AG08395 (cell line): ENCODE measurements around the gene TNPO3.
"Not testable (repeated sequence)": the region's sequence is repeated elsewhere in the genome, so short reads cannot be mapped to it uniquely, and the experiment has no call there.

Experiments
- DNase-seq: peaks from one replicate; pipeline ENCODE4 v3.0.0; 2012; ENCODE audit warnings: mixed read lengths, low spot score

The TNPO3 gene

DNA sequence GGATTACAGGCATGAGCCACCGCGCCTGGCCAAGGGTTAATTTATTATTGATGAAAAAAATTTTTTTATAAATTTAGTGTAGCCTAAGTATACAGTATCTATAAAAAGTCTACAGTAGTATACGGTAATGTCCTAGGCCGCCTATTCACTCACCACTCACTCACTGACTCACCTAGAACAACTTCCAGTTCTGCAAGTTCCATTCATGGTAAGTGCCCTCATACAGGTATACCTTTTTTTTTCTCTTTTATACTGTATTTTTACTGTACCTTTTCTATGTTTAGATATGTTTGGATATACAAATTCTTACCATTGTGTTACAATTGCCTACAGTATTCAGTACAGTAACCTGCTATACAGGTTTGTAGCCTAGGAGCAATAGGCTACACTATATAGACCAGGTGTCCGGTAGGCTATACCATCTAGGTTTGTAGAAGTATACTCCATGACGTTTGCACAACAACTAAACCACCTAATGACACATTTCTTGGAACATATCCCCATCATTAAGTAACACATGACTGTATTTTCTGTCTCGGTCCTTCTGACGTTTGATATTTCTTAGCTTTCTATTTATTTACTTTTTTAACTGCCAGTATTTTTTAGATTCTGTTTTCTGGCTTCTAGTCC, 93.8 kb downstream of the TNPO3 start:
- DNase-seq, result no peak

DNA sequence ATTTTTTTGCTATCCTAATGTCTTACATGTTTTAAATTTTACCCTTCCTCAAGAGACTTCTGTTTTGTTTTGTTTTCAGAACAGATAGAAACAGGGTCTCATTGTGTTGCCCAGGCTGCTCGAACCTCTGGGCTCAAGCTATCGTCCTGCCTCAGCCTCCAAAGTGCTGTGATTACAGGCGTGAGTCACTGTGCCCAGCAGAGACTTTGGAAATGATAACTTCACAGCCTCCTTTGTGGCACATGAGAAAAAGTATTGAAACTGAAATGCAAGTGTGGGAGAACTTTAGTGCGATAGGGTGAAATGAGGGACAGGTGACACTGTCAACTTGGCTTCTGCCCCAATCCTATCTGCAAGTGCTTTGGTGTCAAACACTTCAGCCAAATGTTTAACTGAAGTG, 95.6 kb downstream of the TNPO3 start:
- DNase-seq, result no peak

DNA sequence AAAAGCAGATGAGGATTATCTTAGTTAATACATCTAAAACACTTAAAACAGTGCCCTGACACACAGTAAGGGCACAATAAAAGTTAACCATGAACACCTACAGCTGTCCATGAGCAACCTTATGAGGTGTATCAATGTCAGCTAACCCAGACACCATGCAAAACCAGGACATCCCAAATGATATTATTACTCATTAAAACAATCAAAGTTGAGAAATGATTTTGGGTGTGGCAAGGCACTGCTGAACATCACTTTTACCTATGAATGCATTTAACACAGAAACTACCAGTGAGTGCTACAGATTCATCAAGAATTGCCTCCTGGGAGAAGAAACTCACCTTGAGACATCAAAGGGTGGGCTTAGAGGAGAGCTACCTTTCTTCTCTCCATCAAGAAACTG, 98.9 kb downstream of the TNPO3 start:
- DNase-seq, result no peak

DNA sequence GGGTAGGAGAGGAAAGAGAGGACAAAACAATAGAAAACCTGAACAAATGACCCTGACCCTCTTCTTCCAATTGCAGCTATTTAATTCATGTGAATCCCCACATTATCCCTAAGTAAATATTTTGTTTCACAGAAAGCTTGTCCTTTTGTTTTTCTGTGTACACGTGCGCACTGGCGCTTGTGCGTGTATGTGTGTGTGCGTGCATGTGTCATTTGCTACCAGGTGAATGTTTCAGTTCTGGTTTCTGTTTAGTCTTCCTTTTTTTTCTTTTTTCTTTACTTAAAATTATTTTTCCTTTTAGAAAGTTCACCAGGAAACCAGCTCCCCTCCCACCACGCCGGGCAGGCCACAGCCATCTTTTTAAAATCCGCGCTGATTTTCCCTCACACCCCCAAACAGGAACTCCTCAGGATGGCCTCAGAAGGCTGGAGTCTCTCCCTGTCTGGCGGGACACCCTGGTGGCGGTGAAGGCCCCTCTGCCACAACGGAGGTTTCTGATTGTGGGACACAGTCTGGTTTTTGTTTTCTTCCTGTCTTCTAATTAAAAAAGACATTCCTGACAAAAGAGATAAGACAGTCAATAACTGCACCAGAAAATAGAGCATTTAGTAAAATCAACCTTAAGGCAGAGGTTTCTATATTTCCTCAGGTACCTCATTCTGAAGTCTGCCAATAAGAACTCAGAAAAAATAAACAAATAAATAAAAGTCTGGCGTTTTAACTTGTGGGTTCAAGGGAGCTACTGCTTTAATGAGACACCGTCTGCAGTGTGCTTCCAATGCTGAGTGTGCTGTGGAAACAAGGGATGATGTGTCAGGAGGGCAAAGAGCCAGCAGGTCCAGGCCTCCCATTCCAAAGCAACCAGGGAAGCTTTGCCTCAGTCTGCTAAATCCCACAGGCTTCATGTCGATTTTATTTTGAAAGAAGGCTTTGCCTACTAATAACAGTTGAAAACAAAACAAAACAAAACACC, 99.8 kb downstream of the TNPO3 start:
- peak; percentile 88 for DNase-seq

DNA sequence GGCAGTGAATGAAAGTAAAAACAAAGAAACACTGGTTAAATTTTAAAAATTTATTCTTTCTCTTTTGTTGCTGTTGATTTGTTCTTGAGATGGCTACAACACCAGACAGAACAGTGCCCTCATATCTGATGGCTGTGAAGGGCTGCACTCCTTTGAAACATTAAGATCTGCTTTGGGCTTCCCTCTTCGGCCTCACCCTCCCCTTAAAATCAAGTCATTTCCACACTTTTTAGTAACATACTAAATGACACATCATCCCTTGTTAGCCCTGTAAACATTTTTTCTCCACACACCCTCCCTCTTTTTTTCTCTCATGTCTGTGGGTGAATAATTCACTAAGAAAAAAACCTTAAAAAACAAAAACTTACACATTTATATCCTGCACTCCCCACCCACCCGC, 100.8 kb downstream of the TNPO3 start:
- no peak for DNase-seq

DNA sequence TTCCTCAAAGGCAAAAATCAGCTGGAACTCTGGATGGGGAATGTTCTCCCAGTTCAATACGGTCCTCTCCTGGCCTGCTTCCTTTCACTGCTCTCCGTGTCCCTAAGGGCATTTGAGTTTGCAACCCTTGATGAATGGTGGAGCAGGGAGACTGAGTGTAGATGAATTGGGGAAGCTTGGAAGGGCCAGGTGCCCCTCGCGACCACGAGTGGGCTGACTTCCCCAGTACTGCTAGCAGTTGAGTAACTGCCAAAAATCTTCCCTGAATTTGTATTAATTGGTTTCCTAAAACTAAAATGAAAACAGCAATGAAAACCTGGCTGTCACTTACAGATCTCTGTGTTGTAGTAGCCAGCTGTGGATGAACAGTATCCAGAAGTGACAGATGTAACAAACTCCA, 103.6 kb downstream of the TNPO3 start:
- no peak for DNase-seq

DNA sequence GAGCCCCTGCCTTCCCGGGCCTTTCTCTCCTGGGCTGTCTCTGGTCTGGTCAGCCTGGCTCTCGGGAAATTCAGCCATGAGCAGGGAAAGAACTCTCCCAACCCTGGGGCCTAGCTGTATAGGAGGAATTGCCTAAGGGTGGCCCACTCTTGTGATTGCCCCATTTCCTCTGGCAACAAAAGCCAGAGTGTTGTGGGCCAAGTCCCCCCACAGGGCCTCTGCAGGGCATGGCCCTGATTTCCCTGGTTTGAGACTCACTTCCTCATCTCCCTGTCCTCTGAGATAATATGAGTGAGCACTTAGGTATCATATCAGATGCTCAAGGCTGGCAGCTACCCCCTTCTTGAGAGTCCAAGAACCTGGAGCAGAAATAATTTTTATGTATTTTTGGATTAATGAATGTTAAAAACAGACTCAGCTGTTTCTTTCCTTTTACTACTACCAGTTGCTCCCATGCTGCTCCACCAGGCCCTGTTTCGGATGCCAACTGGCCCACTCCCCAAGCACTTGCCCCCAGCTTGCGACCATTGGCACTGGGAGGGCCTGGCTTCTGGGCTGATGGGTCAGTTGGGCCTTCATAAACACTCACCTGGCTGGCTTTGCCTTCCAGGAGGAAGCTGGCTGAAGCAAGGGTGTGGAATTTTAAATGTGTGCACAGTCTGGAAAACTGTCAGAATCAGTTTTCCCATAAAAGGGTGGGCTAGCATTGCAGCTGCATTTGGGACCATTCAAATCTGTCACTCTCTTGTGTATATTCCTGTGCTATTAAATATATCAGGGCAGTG, 105.7 kb downstream of the TNPO3 start:
- no peak for DNase-seq

DNA sequence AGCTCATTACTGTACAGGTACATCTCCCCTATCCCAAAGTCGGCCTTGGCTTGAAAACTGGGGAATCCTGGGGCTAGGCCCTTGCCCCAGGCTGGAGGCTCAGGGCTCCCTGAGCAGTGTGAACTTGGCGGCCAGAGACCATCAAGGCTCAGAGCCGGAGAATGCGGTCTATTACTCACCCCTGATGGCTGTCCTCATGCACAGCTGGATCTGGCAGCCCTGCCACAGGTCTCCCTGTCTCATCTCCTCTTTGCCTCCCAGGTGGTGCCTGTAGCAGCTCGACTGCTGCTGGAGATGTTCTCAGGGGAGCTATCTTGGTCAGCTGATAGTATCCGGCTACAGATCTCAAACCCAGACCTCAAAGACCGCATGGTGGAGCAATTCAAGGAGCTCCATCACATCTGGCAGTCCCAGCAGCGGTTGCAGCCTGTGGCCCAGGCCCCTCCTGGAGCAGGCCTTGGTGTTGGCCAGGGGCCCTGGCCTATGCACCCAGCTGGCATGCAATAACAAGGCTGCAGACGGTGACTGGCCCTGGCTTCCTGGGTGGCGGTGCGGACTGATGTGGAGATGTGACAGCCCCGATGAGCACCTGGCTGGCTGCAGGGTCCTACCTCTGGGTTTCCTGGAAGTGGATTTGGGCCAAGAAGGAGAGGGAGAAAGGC, 106.5 kb downstream of the TNPO3 start:
- no peak for DNase-seq

DNA sequence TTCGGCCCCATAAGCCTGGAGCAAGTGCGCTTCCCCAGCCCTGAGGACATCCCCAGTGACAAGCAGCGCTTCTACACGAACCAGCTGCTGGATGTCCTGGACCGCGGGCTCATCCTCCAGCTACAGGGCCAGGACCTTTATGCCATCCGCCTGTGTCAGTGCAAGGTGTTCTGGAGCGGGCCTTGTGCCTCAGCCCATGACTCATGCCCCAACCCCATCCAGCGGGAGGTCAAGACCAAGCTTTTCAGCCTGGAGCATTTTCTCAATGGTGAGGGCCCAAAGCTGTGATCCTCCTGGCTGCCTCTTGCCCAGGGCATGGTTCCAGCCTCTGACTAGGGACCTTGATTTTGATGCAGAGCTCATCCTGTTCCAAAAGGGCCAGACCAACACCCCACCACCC, 107.1 kb downstream of the TNPO3 start:
- no peak for DNase-seq

DNA sequence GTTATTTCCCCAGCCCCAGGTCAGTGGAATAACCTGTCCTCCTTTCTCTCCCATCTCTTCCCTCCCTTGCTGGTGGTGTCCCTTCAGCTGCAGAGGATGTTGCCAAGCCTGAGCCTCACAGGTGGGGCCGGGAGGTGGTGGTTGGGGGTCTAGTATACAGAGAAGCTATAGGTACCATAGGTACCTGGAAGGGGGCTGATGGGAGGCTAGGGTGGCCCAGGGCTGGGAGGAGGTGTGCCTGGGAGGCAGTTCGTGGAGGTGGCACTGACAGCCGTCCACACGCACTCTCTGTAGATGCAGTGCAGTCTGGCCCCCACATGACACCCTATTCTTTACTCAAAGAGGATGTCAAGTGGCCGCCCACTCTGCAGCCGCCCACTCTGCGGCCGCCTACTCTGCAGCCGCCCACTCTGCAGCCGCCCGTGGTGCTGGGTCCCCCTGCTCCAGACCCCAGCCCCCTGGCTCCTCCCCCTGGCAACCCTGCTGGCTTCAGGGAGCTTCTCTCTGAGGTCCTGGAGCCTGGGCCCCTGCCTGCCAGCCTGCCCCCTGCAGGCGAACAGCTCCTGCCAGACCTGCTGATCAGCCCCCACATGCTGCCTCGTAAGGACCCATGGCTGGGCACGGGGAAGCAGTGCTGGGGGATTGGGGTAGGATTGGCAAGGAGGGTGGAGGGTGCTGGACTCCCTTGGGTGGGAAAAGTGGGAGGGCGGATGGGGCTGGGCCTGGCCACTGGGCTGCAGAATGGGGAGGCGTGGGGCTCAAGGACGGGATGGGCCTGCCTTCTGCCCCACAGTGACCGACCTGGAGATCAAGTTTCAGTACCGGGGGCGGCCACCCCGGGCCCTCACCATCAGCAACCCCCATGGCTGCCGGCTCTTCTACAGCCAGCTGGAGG, 107.7 kb downstream of the TNPO3 start:
- DNase-seq, result no peak

DNA sequence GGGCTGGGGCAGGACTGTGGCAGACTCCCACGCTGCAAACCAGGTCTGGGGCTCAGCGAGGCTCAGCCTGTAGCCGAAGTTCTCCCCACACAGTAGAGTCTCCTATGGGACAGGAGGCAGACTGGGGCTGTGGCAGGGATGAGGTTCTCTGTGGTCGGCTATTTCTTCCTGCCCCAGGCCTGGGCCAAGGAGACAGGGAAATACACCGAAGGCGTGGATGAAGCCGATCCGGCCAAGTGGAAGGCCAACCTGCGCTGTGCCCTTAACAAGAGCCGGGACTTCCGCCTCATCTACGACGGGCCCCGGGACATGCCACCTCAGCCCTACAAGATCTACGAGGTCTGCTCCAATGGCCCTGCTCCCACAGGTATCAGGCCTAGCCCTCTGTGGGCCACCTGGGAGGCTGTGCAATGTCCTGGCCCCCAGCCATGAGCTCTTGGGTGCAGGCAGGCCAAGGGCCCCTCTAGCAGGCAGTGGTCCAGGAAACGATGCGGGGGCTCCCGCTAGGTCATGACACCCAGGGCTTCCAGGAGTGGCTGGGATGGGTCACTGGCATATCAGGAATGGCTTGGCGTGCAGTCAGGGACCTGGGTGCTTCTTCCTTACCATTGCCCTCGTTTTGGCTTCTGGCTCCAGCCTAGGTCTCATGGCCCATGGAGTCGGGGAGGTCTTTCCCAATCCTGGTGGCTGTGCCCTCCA, 109.1 kb downstream of the TNPO3 start:
- no peak for DNase-seq

DNA sequence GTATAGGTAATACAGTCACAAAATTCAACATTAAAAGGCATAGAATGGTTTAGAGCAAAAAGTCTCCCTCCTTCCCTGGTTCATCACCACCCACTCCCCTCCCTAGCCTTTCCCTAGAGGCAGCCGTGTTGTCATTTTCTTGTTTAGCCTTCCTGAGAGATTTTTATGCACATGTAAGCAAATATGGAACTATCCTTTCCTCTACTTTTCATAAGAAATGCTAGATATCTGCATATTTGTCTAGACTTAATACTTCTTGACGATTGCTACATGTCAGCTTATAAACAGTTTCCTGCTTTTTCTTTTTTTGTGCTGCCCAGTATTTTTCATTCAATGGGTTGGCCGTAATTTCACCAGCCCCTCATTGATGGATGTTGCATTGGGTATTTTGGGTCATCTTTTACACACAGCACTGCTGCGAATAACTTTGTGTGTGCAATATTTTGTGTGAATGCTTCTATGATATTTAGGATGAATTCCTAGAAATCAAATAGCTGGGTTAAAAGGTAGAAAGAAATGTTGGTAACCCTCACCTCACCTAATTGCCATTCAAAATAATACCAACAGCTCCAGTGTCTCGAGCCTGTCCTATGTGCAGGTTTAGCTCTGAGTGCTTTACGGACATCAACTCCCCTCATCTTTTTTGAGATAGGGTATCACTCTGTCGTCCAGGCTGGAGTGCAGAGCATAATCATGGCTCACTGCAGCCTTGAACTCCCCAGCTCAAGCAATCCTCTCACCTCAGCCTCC, 110.2 kb downstream of the TNPO3 start:
- no peak for DNase-seq

DNA sequence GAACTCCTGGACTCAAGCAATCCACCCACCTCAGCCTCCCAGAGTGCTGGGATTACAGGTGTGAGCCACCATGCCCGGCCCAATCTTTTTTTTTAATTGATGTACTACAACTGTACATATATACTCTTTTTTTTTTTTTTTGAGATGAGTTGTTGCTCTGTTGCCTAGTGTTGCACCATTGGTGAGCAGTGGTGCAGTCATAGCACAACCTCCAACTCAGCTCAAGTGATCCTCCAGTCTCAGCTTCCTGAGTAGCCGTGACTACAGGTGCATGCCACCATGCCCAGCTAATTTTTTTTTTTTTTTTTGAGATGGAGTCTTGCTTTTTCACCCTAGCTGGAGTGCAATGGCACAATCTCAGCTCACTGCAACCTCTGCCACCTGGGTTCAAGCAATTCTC, 111.7 kb downstream of the TNPO3 start:
- DNase-seq, result not testable (repeated sequence)

DNA sequence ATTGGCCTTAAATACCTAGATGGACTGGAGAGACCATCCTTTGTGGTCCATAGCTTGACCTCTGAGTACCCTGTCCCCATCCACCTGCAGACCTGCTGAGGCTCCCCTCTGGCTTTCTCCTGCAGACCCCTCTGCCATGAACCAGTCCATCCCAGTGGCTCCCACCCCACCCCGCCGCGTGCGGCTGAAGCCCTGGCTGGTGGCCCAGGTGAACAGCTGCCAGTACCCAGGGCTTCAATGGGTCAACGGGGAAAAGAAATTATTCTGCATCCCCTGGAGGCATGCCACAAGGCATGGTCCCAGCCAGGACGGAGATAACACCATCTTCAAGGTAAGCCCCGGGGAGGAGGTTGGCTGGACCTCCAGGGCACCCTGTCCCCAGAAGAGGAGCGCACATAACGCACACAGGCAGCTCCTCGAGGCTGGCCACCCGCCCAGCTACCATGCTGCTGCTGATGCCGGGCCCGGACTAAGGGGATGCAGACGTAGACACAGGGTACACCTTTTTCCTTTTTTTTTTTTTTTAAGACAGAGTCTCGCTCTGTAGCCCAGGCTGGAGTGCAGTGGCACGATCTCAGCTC, 112.9 kb downstream of the TNPO3 start:
- no peak for DNase-seq

DNA sequence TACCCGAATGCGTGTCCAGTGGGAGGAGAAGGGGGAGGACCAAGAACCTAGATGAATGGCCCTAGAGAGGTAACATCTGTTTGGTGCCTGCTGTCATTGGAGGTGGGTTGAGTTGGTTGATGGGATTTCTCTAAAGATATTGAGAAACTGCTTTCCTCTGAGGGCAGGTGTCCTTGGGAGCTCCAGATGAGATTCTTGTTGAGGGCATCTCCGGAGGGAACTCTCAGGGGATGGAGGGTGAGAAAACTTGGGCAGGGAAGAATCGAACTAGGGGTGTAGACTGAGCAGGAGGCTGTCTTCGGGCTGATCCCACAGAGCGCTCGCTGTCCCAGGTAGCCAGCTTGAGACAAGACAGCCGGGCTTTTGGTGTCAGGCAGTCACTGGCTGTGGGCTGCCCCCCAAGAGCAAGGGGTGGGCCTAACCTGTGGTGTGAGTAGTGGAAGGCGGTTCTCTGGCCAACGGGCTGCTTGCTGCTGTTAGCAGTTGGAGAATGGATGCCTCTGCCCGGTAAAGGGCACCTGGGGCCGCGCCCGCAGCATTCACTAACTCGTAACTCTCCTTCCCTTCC, 113.5 kb downstream of the TNPO3 start:
- no peak for DNase-seq

DNA sequence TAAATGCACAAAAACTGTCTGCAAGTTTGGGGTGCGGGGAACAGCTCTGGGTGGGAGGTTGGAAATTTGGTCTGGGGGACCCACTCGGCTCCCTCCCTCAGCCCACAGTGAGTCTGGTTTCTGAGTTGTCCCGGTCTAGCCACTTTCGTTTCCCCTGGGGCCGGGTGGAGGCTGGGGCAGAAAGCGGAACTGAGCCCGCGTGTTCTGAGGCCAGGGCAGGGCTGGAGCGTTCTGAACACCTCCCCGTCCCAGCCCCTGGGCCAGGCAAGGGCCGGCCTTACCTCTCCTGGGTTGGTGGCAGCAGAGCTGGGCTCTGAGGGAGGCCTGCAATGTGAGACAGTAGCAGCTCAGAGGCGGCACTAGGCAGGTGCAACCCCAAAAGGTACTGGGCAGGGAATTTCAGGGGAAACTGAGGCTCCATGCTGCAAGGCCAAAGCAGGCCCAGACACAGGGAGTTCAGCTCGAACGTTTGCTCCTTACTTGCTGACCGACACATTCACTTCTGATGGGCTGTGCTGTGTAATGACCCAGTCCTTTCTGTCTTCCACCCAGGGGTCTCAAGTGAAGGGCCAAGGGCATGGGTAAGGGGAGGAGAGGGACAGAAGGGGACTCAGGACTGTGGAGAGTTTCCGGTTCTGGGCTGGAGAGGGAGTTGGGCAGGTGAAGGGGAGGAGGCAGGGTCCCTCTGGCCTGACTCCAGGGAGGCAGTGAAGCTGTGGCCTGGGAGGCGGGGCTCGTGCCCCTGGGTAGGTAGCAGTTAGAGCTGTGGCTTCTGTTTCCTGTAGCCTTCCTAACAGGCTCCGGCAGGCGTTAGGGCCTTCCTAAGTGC, 114.2 kb downstream of the TNPO3 start:
- no peak for DNase-seq

DNA sequence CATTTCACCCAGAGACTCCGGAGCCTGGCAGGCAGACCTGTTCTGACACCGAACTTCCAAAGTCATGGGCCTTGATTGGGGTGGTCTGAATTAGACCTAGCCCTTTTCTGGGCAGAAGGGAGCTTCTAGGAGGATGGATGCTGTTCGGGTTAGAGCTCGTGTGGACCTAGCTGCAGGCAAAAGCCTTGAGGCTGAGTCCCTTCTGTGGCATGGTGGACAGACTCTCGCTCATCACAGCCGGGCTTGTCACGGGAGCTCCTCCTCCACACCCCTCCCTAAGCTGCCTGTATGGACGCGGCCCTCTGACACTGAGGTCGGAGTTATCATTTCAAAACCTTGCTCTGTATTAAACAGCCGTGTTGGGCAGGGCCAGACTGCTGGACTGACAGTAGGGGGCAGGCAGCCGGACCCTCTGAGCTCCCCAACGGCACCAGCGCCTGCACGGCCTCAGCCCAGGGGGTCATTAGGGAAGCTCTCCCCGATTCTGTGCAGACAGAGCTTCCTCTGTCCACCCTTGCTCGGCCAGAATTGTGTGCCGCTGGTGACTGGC, 115.0 kb downstream of the TNPO3 start:
- DNase-seq, result no peak
